Left colon (tissue), 2 donors: ENCODE measurements around the gene MGRN1. TPM values are rescaled to one million over a fixed set of nuclear protein-coding genes. Genes with fewer than 3 reads are reported as not detected.

Experiments used
- ATAC-seq: fragments of 200-7000 bp; cut with Tn5 transposase; one replicate; pipeline ENCODE4 v1.9.1; 2020; ENCODE audit warnings: mild to moderate bottlenecking, moderate library complexity
- DNase-seq, 2 donors: peaks; one replicate each; pipeline ENCODE4 v3.0.0-alpha.2; 2020
- intact Hi-C, 2 donors: fragments of 100-400 bp; cut with DNase I in 1 of 2; cut with micrococcal nuclease in 1 of 2; formaldehyde crosslinking; loops; one replicate each; pipeline versions ENCODE4 v1.11.2 to v1.14.0; 2022; cut with DNase I, micrococcal nuclease
- total RNA-seq, 2 donors: library from RNA; stranded (reverse); fragmentation: NEBNext Ultra II Directional; extraction: Animal tissue kit (Norgen Biotek cat#: 25700); gene quantifications; one replicate each; pipeline ENCODE4 v1.2.1, GENCODE V29; 2021
- donor health status: DM: no; HTN: no; CAD: no.
- donor health status: DM: yes; HTN: yes; CAD: no.

Gene MGRN1
- total RNA-seq, 2 donors from 2014 or later: 71.9 to 84.6 TPM

GRCh38 chr16:4615384-4616046 lies 9.1 kb upstream of the MGRN1 start:
- peak; percentile 51 to 62 for DNase-seq
- ATAC-seq: no peak
- intact Hi-C loops: no loop called here

DNA sequence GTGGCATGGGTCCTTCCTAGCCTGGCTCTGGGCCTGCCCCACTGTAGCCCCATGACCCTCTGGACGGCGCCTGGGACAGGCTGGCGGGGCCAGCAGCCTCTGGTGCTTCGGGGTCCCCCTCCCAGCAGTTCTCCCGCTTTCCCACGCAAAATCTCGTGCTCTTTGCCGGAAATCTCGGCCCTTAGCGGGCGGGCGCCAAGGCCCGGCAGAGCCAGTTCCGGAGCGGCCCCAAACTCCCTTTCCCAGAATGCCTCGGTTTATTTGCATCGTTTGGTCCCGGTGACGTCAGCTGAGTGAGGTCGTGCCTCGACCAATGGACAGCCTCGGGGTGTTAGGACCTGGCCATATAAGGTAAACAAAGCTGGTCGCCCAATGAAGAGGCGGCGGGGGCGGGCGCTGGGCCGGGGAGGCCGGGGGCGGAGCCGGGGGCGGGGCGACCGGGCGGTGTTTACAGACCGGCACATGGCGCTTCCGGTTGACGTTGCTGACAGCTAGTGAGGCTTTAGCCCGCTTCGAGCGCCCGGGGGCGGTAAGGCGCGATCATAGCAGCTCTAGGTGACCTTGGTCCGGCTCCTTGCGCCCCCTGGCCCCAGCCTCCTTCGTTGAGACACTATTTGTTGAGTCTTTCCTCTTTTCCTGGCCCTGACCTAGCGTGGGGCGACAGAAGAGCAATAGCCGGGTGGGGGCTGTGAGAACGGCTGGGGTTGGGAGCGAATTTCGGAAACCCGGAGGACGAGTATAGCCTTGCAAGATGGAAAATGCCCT lies 8.4 kb upstream of the MGRN1 start:
- DNase-seq (peak; percentile 99 to 100), ATAC-seq (peak; percentile 83)
- intact Hi-C loops: no loop called here

- DNase-seq: no peak
- intact Hi-C loops: no loop called here
Observed at GRCh38 chr16:4617880-4618279, 6.7 kb upstream of the MGRN1 start.

GRCh38 chr16:4618645-4619418 lies 5.8 kb upstream of the MGRN1 start:
- intact Hi-C loops: no loop called here
- ATAC-seq (no peak), DNase-seq (no peak)

More at GRCh38 chr16:4617880-4618279, 6.7 kb upstream of the MGRN1 start:
- no peak for ATAC-seq

GRCh38 chr16:4623593-4623992 lies 1.0 kb upstream of the MGRN1 start:
- intact Hi-C loops: no loop called here
- ATAC-seq (no peak), DNase-seq (no peak)

- ATAC-seq: peak; percentile 40
- intact Hi-C loops: no loop called here
- peak; percentile 71 to 82 for DNase-seq
Observed at GRCh38 chr16:4624827-4625559, 367 bp downstream of the MGRN1 start.

DNA sequence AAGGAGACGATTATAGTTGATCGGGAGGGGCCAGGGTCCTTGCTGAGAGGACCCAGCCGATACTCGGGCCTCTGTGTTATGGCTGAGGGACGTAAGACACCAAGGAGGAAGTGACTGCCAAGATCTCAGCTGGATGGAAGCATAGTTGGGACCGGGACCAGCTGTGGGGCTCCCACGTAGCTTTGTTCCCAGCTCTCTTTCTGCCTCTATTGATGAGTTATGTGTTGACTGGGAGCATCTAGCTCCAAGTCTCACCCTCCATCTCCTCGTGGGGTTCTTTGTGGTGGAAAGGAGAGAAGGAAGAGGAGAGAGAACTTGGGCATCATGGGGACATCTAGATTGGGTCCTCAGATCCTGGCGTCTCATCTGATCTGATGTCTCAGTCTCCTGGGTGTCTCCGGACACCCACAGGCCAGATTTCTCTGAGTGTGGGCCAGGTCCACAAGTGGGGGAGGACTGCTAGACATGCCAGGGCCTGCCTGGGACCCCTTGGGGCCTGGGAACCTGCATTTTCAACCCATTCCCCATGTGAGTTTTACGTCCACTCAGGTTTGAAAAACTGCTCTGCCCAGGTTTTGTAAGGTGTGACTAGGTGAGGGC lies 1.0 kb downstream of the MGRN1 start:
- no peak for DNase-seq
- peak; percentile 32 for ATAC-seq
- intact Hi-C loops: no loop called here

- DNase-seq: no peak
- no peak for ATAC-seq
- intact Hi-C loops: no loop called here
Observed at GRCh38 chr16:4626396-4626795, 1.8 kb downstream of the MGRN1 start.

- intact Hi-C loops: no loop called here
- DNase-seq: no peak
- ATAC-seq: no peak
Observed at GRCh38 chr16:4628283-4628682, 3.7 kb downstream of the MGRN1 start.

- ATAC-seq (no peak), DNase-seq (no peak)
- intact Hi-C loops: no loop called here
Observed at GRCh38 chr16:4631444-4631843, 6.8 kb downstream of the MGRN1 start.

DNA sequence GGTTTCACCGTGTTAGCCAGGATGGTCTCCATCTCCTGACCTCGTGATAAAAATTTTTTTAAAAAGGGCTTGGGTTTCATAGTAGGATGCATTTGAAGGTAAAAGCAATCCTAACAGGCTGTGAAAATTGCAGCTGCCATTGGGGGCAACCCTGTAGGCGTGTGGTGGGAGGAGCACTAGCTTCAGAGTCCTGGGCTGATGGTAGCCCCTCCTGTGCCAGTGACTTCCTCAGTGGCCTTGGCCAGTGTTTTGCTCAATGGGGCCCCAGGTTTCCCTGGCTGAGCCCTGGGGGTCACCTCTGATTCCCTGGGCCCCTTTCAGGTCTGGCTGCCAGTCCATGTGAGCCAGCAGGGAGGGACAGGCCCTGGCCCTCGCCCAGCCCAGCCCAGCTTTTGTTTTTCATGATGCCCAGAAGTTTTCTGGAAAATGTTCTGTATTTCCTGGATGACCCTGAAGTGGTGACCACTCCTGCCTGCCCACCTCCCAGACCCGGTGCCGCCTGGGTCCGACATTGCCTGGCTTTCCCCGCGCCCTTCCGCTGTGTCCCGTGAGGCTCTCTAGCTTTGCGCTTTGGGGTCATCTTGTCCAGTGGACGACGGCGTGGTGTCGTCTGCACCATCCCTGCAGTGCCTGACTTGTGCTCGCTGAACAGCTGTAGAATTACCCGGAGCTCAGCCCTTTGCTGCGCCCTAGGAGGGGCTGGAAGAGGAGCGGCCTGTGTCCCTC lies 9.4 kb downstream of the MGRN1 start:
- no peak for DNase-seq

DNA sequence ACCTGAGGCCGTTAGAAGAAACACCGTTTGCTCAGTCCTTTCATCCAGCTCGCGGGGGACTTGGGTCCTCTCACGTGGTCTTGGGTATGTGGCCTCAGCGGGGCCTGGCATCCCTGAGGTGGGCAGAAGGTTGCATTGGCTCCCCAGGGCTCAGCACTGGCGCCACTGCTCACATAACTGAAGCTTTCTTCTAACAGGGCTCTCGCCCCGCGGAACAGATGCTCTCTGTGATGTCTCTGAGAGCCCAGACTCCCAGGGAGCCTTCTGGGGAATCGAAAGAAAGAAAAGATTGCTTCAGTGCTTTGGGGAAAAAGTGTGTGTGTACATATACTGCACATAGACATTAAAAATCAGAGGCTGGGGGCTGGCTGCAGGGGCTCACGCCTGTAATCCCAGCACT lies 10.1 kb downstream of the MGRN1 start:
- intact Hi-C loops: no loop called here
- DNase-seq (no peak), ATAC-seq (no peak)

More for the DNA sequence above, 9.4 kb downstream of the MGRN1 start:
- intact Hi-C loops: no loop called here
- no peak for ATAC-seq

DNA sequence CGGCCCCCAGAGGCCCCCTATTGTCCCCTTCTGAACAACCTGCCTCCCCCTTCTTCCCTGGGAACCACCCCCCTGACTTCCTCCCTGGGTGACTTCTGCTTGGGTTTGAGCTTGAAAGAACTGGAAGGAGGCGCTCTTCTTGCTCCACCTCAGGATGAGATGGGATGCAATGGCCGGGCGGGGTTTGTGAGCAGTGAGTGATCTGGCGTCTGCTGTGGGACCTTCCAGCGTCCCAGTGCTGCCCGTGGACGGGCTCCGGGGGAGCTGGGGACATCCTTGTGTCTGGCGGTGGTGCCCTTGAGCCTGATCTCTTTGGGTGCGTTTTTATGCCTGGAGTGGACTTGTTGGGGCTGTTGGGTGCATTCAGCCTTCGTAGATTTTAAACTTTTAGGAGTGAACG lies 11.6 kb downstream of the MGRN1 start:
- intact Hi-C loops: no loop called here
- DNase-seq (no peak), ATAC-seq (no peak)

GRCh38 chr16:4637501-4638166 lies 13.0 kb downstream of the MGRN1 start:
- no peak for ATAC-seq
- intact Hi-C loops: no loop called here
- DNase-seq: no peak

DNA sequence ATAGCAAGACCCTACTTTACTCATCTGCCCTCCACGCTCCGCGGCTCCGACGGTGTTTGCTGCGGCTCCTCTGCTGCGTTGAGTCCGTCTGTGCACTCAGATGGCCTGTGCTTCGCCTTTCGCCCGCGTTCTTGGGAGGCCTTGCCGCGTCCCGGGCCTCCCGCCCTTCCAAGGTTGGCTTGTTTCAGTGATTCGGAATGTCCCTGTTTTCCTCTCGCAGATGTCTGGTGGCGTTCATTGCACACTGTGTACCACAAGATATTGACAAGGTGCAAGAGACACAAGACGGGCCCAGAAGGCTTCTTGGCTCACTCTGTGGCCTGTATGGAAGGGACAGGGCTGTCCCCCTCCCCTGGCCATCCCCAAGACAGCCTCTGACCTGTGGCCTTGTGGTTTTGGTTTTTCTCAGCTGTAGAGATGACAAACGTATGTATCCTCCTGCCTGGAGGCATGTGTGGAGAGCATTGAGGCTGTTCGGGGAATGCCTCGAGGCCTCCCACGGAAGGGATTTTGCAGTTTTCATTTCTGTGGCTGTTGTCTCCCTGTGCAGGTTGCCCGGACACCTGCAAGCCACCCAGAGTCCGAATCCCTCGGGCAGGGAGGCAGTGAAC lies 15.4 kb downstream of the MGRN1 start:
- ATAC-seq: peak; percentile 5
- no peak for DNase-seq
- intact Hi-C loops: no loop called here

DNA sequence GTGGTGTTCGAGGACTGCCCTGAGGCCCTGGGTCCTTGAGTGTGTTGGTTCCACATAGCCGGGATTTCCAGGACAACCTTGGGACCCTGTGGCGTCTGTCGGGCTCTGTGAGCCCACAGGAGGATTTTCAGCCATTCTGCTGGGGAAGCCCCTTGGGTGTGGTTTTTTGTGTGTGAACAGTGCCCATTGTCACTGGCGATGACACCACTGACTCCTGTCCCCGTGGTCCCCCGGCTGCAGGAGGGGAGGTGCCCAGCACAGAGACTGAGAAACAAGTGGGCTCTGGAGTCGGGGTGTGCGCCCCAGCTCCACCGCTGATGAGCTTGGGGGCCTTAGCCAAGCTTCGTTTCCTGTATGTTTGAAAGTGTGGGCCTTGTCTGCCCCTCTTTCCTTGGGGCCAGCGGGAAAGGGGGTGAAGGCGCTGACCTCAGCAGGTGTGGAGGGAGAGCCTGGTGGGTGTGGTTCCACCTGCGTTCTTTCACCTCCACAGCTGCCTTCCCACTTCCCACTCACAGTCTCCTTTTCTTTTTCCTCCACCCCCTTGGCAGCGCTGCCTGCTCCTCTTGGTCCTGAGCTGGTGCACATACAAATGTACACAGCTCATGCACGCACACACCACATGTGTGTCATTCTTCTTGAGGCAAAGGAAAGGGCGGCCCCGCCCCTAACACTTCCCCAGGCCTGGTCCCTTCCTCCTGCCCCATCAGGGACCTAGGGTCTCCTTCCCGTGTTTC lies 16.1 kb downstream of the MGRN1 start:
- DNase-seq (no peak), ATAC-seq (peak; percentile 64)
- intact Hi-C loops: no loop called here

GRCh38 chr16:4641306-4641687 lies 16.7 kb downstream of the MGRN1 start:
- ATAC-seq (no peak), DNase-seq (no peak)
- intact Hi-C loops: no loop called here
